GM19351 (cell line): ENCODE results near the gene UNC80.

Experiments used
- ATAC-seq: cut with Tn5 transposase; IDR thresholded peaks from one replicate; pipeline ENCODE4 v1.9.1; 2021; ENCODE audit warnings: mild to moderate bottlenecking, moderate library complexity; ENCODE audit not compliant: unreplicated experiment

UNC80 gene

GRCh38 chr2:209905691-209906090 is 134.1 kb downstream of the UNC80 start:
- ATAC-seq: no peak

GRCh38 chr2:209907746-209908145 is 136.1 kb downstream of the UNC80 start:
- peak; percentile 46 for ATAC-seq

GRCh38 chr2:209908511-209908910 is 136.9 kb downstream of the UNC80 start:
- ATAC-seq: no peak

GRCh38 chr2:209911486-209911885 is 139.9 kb downstream of the UNC80 start:
- no peak for ATAC-seq

- no peak for ATAC-seq
These were observed 142.2 kb downstream of the UNC80 start for GRCh38 chr2:209913786-209914345.

- no peak for ATAC-seq
These were observed 145.6 kb downstream of the UNC80 start for GRCh38 chr2:209917154-209917771.

GRCh38 chr2:209918251-209918650 is 146.6 kb downstream of the UNC80 start:
- ATAC-seq: no peak

- ATAC-seq: no peak
These were observed 150.5 kb downstream of the UNC80 start for GRCh38 chr2:209922116-209922515.

GRCh38 chr2:209929369-209929768 is 157.7 kb downstream of the UNC80 start:
- no peak for ATAC-seq

- no peak for ATAC-seq
These were observed 162.2 kb downstream of the UNC80 start for GRCh38 chr2:209933499-209934483.

GRCh38 chr2:209936106-209936666 is 164.6 kb downstream of the UNC80 start:
- ATAC-seq: peak; percentile 56

- no peak for ATAC-seq
These were observed 166.3 kb downstream of the UNC80 start for GRCh38 chr2:209937893-209938292.

GRCh38 chr2:209938906-209939305 is 167.3 kb downstream of the UNC80 start:
- ATAC-seq: no peak

- ATAC-seq: no peak
These were observed 169.3 kb downstream of the UNC80 start for GRCh38 chr2:209940936-209941335.

- no peak for ATAC-seq
These were observed 170.8 kb downstream of the UNC80 start for GRCh38 chr2:209942426-209942825.

GRCh38 chr2:209942936-209943605 is 171.4 kb downstream of the UNC80 start:
- no peak for ATAC-seq

- no peak for ATAC-seq
These were observed 172.1 kb downstream of the UNC80 start for GRCh38 chr2:209943776-209944175.

- ATAC-seq: no peak
These were observed 174.9 kb downstream of the UNC80 start for GRCh38 chr2:209946539-209946938.

GRCh38 chr2:209956271-209956670 is 184.6 kb downstream of the UNC80 start:
- no peak for ATAC-seq

- no peak for ATAC-seq
These were observed 186.4 kb downstream of the UNC80 start for GRCh38 chr2:209958016-209958415.

- ATAC-seq: no peak
These were observed 188.4 kb downstream of the UNC80 start for GRCh38 chr2:209960045-209960444.
